WTC11 (cell line): ENCODE measurements around the gene DCAF10. TPM values are rescaled to one million over a fixed set of nuclear protein-coding genes. Genes with fewer than 3 reads are reported as not detected.

Source experiments
- ATAC-seq: fragments of 200-7000 bp; cut with Tn5 transposase; 2 replicates; pipeline ENCODE4 v1.10.0; 2021; ENCODE audit warnings: mild to moderate bottlenecking, moderate library complexity
- CTCF ChIA-PET: fragments of 300-600 bp; sonication (Branson Sonifier 250); formaldehyde crosslinking; loops from one replicate; lab custom pipeline; 2021; ENCODE audit warnings: antibody characterized with exemption; lab: Charles Lee
- POLR2A ChIA-PET: fragments of 350-600 bp; sonication (Branson Sonifier 250); formaldehyde crosslinking; loops from one replicate; lab custom pipeline; 2021; ENCODE audit warnings: antibody characterized with exemption; lab: Charles Lee
- DNase-seq: peaks from one replicate; pipeline ENCODE4 v3.0.0; 2021; ENCODE audit warnings: low spot score
- H3K27ac Mint-ChIP-seq: 2 replicates; pipeline ENCODE4 v1.8.0; 2021; ENCODE audit warnings: mixed read lengths
- H3K27me3 Mint-ChIP-seq: 2 replicates; pipeline ENCODE4 v1.8.0; 2021; ENCODE audit warnings: low read depth, mild to moderate bottlenecking, moderate library complexity, mixed read lengths
- H3K36me3 Mint-ChIP-seq: 2 replicates; pipeline ENCODE4 v1.8.0; 2021; ENCODE audit warnings: mixed read lengths
- H3K4me1 Mint-ChIP-seq: 2 replicates; pipeline ENCODE4 v1.8.0; 2022; ENCODE audit warnings: mixed read lengths
- H3K4me3 Mint-ChIP-seq: 2 replicates; pipeline ENCODE4 v1.8.0; 2021; ENCODE audit warnings: mild to moderate bottlenecking, moderate library complexity, mixed read lengths
- H3K9me3 Mint-ChIP-seq: 2 replicates; pipeline ENCODE4 v1.8.0; 2021; ENCODE audit warnings: mixed read lengths
- AR ChIP-seq: fragments of 250-450 bp; sonication (Bioruptor Pico); IDR thresholded peaks from 2 replicates; pipeline ENCODE4 v1.9.0; 2021; ENCODE audit warnings: mild to moderate bottlenecking
- CDX4 ChIP-seq: fragments of 250-450 bp; sonication (Bioruptor Pico); IDR thresholded peaks from 2 replicates; pipeline ENCODE4 v1.9.0; 2021; ENCODE audit warnings: moderate library complexity, mild to moderate bottlenecking, inconsistent platforms, borderline replicate concordance
- EMX1 ChIP-seq: fragments of 250-450 bp; sonication (Bioruptor Pico); IDR thresholded peaks from 2 replicates; pipeline ENCODE4 v1.8.0; 2021; ENCODE audit warnings: mild to moderate bottlenecking
- ESRRA ChIP-seq: sonication (generic); formaldehyde crosslinking; IDR thresholded peaks from 2 replicates; pipeline ENCODE4 v1.8.1; 2022; ENCODE audit warnings: mild to moderate bottlenecking, missing genetic modification reagents, borderline replicate concordance
- IRF1 ChIP-seq: sonication (generic); formaldehyde crosslinking; IDR thresholded peaks from 2 replicates; pipeline ENCODE4 v1.8.0; 2023; ENCODE audit warnings: missing genetic modification reagents
- IRF2 ChIP-seq: sonication (generic); formaldehyde crosslinking; IDR thresholded peaks from 2 replicates; pipeline ENCODE4 v1.8.0; 2022; ENCODE audit warnings: low read depth, missing genetic modification reagents, borderline replicate concordance
- JUN ChIP-seq: sonication (generic); formaldehyde crosslinking; IDR thresholded peaks from 2 replicates; pipeline ENCODE4 v1.8.0; 2023; ENCODE audit warnings: mild to moderate bottlenecking, missing genetic modification reagents
- NFE2L1 ChIP-seq: sonication (generic); formaldehyde crosslinking; IDR thresholded peaks from 2 replicates; pipeline ENCODE4 v1.8.1; 2023; ENCODE audit warnings: missing genetic modification reagents
- NR1H2 ChIP-seq: sonication (generic); formaldehyde crosslinking; IDR thresholded peaks from 2 replicates; pipeline ENCODE4 v1.9.0; 2021; ENCODE audit warnings: mild to moderate bottlenecking, moderate library complexity, missing genetic modification reagents
- NR2C2 ChIP-seq: sonication (generic); formaldehyde crosslinking; IDR thresholded peaks from 2 replicates; pipeline ENCODE4 v1.8.0; 2022; ENCODE audit warnings: mild to moderate bottlenecking, missing genetic modification reagents
- NR3C1 ChIP-seq: sonication (generic); formaldehyde crosslinking; conservative IDR thresholded peaks from 2 replicates; pipeline ENCODE4 v1.8.1; 2023; ENCODE audit warnings: low read depth, mild to moderate bottlenecking, missing genetic modification reagents
- RELA ChIP-seq: sonication (generic); formaldehyde crosslinking; IDR thresholded peaks from 2 replicates; pipeline ENCODE4 v1.8.1; 2022; ENCODE audit warnings: missing genetic modification reagents, mild to moderate bottlenecking, borderline replicate concordance
- SOX15 ChIP-seq: fragments of 250-450 bp; sonication (Bioruptor Pico); IDR thresholded peaks from 2 replicates; pipeline ENCODE4 v1.9.0; 2021; ENCODE audit warnings: mild to moderate bottlenecking
- SP1 ChIP-seq: sonication (generic); formaldehyde crosslinking; conservative IDR thresholded peaks from 2 replicates; pipeline ENCODE4 v1.8.1; 2022; ENCODE audit warnings: missing genetic modification reagents
- STAT6 ChIP-seq: sonication (generic); formaldehyde crosslinking; conservative IDR thresholded peaks from 2 replicates; pipeline ENCODE4 v1.8.1; 2023; ENCODE audit warnings: mild to moderate bottlenecking, low read depth, missing genetic modification reagents, moderate library complexity
- USF2 ChIP-seq: sonication (generic); formaldehyde crosslinking; IDR thresholded peaks from 2 replicates; pipeline ENCODE4 v1.8.1; 2023; ENCODE audit warnings: mild to moderate bottlenecking, missing genetic modification reagents, moderate library complexity
- ZBTB43 ChIP-seq: sonication (generic); formaldehyde crosslinking; IDR thresholded peaks from 2 replicates; pipeline ENCODE4 v1.8.1; 2023; ENCODE audit warnings: mild to moderate bottlenecking, missing genetic modification reagents
- ZNF317 ChIP-seq: sonication (generic); formaldehyde crosslinking; IDR thresholded peaks from 2 replicates; pipeline ENCODE4 v1.8.1; 2023; ENCODE audit warnings: low read depth, mild to moderate bottlenecking, moderate library complexity, missing genetic modification reagents, borderline replicate concordance
- ZNF512 ChIP-seq: sonication (generic); formaldehyde crosslinking; IDR thresholded peaks from 2 replicates; pipeline ENCODE4 v1.8.1; 2022; ENCODE audit warnings: missing genetic modification reagents, borderline replicate concordance
- ZSCAN18 ChIP-seq: fragments of 250-450 bp; sonication (Bioruptor Pico); IDR thresholded peaks from 2 replicates; pipeline ENCODE4 v2.1.2; 2022; ENCODE audit warnings: mild to moderate bottlenecking, moderate library complexity
- total RNA-seq: library from RNA; stranded (reverse); gene quantifications from 3 replicates; pipeline ENCODE4 v1.2.3, GENCODE V29; 2021

Gene DCAF10
- total RNA-seq, 1 experiment from 2014 or later, result 11.7 TPM

GRCh38 chr9:37914701-37915358, 114.2 kb downstream of the DCAF10 start:
- no peak overlapping the region for H3K27ac Mint-ChIP-seq
- H3K36me3 Mint-ChIP-seq, result no peaks in the 10 kb centered on the region; the same call in 1 of the 2 replicates
- TF ChIP-seq NR2C2 (CRISPR knock-in tag) (no peak), SOX15 (CRISPR knock-in tag) (no peak), IRF1 (no peak), ZBTB43 (CRISPR knock-in tag) (no peak), STAT6 (CRISPR knock-in tag) (no peak), EMX1 (no peak), USF2 (no peak), RELA (CRISPR knock-in tag) (no peak), NR1H2 (CRISPR knock-in tag) (no peak), JUN (CRISPR knock-in tag) (no peak), SP1 (CRISPR knock-in tag) (no peak), ESRRA (CRISPR knock-in tag) (no peak), CDX4 (no peak), ZNF317 (no peak)
- ATAC-seq, result no peak
- no peak overlapping the region for H3K4me3 Mint-ChIP-seq
- H3K27me3 Mint-ChIP-seq, result no peaks in the 10 kb centered on the region
- no peak for DNase-seq
- no peaks in the 10 kb centered on the region for H3K9me3 Mint-ChIP-seq
- ChIA-PET CTCF (interaction anchor here (0.5 to 3.2 kb wide), 18 partner anchors 23 to 486 kb away, joined by 3 to 37 read pairs (median 9); partner anchors contain the start of gene ALDH1B1), POLR2A (no interaction called here)
- H3K4me1 Mint-ChIP-seq, result peaks cover 9% of the 10 kb centered on the region

GRCh38 chr9:37915911-37916470, 115.4 kb downstream of the DCAF10 start:
- Mint-ChIP-seq H3K27ac (no peak overlapping the region), H3K9me3 (no peaks in the 10 kb centered on the region), H3K4me1 (peaks cover 19% of the 10 kb centered on the region), H3K36me3 (no peaks in the 10 kb centered on the region; the same call in 1 of the 2 replicates), H3K4me3 (no peak overlapping the region), H3K27me3 (no peaks in the 10 kb centered on the region)
- no peak for ATAC-seq
- ChIA-PET POLR2A (no interaction called here), CTCF (interaction anchor here (2.0 to 3.2 kb wide), 2 partner anchors 172 to 348 kb away, joined by 5 to 37 read pairs; no protein-coding TSS in a partner anchor)
- DNase-seq, result no peak
- TF ChIP-seq ZNF512, result no peak
- TF ChIP-seq ZSCAN18 (CRISPR knock-in tag), result no peak
- TF ChIP-seq IRF2 (CRISPR knock-in tag), result no peak
- no peak for TF ChIP-seq ZBTB43 (CRISPR knock-in tag)
- no peak for TF ChIP-seq NR3C1 (CRISPR knock-in tag)
- TF ChIP-seq AR (CRISPR knock-in tag), result no peak
- no peak for TF ChIP-seq NFE2L1 (CRISPR knock-in tag)
